CD4-positive, alpha-beta T cell (primary cell): ENCODE data around the gene SLC47A2. TPM values are rescaled to one million over a fixed set of nuclear protein-coding genes. Genes with fewer than 3 reads are reported as not detected.

Experiments used
- ATAC-seq: fragments of 200-7000 bp; cut with Tn5 transposase; one replicate; pipeline ENCODE4 v1.10.0; 2022; ENCODE audit warnings: mild to moderate bottlenecking; ENCODE audit not compliant: poor library complexity
- CTCF ChIA-PET: fragments of 350-600 bp; sonication (Branson Sonifier 250); formaldehyde crosslinking; loops from one replicate; lab custom pipeline; 2021; ENCODE audit warnings: antibody characterized with exemption, inconsistent platforms; lab: Charles Lee
- POLR2A ChIA-PET: fragments of 350-600 bp; sonication (Branson Sonifier 250); formaldehyde crosslinking; loops from one replicate; lab custom pipeline; 2021; ENCODE audit warnings: antibody characterized with exemption, inconsistent platforms; lab: Charles Lee
- DNase-seq, 14 experiments: peaks; one replicate each; pipeline ENCODE4 v3.0.0-alpha.2; 2013 to 2020; ENCODE audit warnings: mixed read lengths in 2 of 14
- H3K27ac ChIP-seq, 2 donors: one replicate each; pipeline versions ENCODE4 v1.5.1 to v1.7.0; 2013; ENCODE audit warnings: low read length in 2 of 2, low read depth in 1 of 2, mild to moderate bottlenecking in 1 of 2
- H3K27me3 ChIP-seq, 2 experiments: 1 replicate in 1 of 2; 2 replicates in 1 of 2; pipeline versions ENCODE4 v1.6.1 to v1.7.0; 2013; ENCODE audit warnings: low read length in 2 of 2, control low read depth in 1 of 2, mild to moderate bottlenecking in 1 of 2, moderate library complexity in 1 of 2; ENCODE audit not compliant: insufficient read depth in 2 of 2, control insufficient read depth in 1 of 2
- H3K36me3 ChIP-seq: one replicate; pipeline ENCODE4 v1.6.1; 2013; ENCODE audit warnings: low read length, control low read depth; ENCODE audit not compliant: insufficient read depth
- H3K4me1 ChIP-seq: one replicate; pipeline ENCODE4 v1.6.1; 2013; ENCODE audit warnings: low read length, control low read depth; ENCODE audit not compliant: insufficient read depth
- H3K4me3 ChIP-seq: one replicate; pipeline ENCODE4 v1.5.1; 2013; ENCODE audit warnings: mild to moderate bottlenecking, low read length, moderate library complexity
- H3K9me3 ChIP-seq, 2 experiments: 1 replicate in 1 of 2; 2 replicates in 1 of 2; pipeline versions ENCODE4 v1.6.1 to v1.7.0; 2013; ENCODE audit warnings: low read length in 2 of 2, mild to moderate bottlenecking in 2 of 2, control low read depth in 1 of 2, moderate library complexity in 1 of 2; ENCODE audit not compliant: control insufficient read depth in 1 of 2, insufficient read depth in 1 of 2
- H3K27ac Mint-ChIP-seq: one replicate; pipeline ENCODE4 v1.8.0; 2020; ENCODE audit warnings: mixed read lengths
- H3K27me3 Mint-ChIP-seq: one replicate; pipeline ENCODE4 v1.8.0; 2021; ENCODE audit warnings: mixed read lengths
- H3K36me3 Mint-ChIP-seq: one replicate; pipeline ENCODE4 v1.8.0; 2021; ENCODE audit warnings: low read depth, mixed read lengths
- H3K4me1 Mint-ChIP-seq: one replicate; pipeline ENCODE4 v1.8.0; 2021; ENCODE audit warnings: low read depth, mixed read lengths
- H3K4me3 Mint-ChIP-seq: one replicate; pipeline ENCODE4 v1.8.0; 2020; ENCODE audit warnings: mild to moderate bottlenecking, mixed read lengths
- H3K9me3 Mint-ChIP-seq: one replicate; pipeline ENCODE4 v1.8.0; 2020; ENCODE audit warnings: mixed read lengths
- CTCF ChIP-seq: fragments of 200-600 bp; IDR thresholded peaks from one replicate; pipeline ENCODE4 v1.8.0; 2022; ENCODE audit warnings: antibody characterized with exemption, mild to moderate bottlenecking
- intact Hi-C, 2 experiments: fragments of 100-400 bp; cut with DNase I in 1 of 2; cut with micrococcal nuclease in 1 of 2; formaldehyde crosslinking; loops; one replicate each; pipeline versions ENCODE4 v1.15.1 to v1.9.0; 2023 to 2025; cut with DNase I, micrococcal nuclease
- total RNA-seq, 174 experiments: library from RNA in 2 of 174; stranded (reverse) in 2 of 174; gene quantifications; one replicate each; pipeline ENCODE4 v1.2.3 and lab custom pipeline; 2021 to 2026

The SLC47A2 gene
- total RNA-seq, 2 experiments from 2014 or later, result not detected

DNA sequence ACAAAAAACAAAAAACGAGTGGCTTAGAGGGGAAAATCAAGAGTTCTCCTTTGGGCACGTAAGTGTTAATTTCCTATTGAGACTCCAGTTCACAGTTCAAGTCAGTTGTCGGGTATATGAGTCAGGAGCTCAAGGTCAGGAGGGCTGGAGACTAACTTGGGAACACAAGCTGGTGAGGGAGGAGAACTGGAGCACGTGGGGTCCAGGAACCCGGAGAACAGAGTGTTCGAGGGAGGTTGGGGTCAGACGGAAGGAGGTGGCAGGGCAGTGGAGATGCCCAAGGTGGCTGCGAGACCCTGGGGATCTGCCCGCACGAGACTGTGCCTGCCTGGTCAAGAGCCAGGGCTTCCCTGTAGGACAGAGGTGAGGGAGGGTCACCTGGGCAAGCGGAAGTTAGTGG is 19.7 kb upstream of the SLC47A2 start:
- Histone ChIP-seq H3K9me3 (no peaks in the 10 kb centered on the region), H3K27ac (no peak overlapping the region), H3K27me3 (no peaks in the 10 kb centered on the region), H3K4me1 (no peaks in the 10 kb centered on the region), H3K4me3 (no peak overlapping the region), H3K36me3 (no peaks in the 10 kb centered on the region)
- intact Hi-C loops, result no loop called here
- DNase-seq (no peak), ATAC-seq (no peak)
- H3K27me3 Mint-ChIP-seq, result no peaks in the 10 kb centered on the region
- no peaks in the 10 kb centered on the region for H3K4me1 Mint-ChIP-seq
- no peaks in the 10 kb centered on the region for H3K9me3 Mint-ChIP-seq
- CTCF ChIA-PET, result interaction anchor here (1.7 kb wide), 1 partner anchor 9 kb away, joined by 4 read pairs; no protein-coding TSS in a partner anchor
- no peak overlapping the region for H3K27ac Mint-ChIP-seq
- no peak for TF ChIP-seq CTCF
- POLR2A ChIA-PET, result no interaction called here
- no peaks in the 10 kb centered on the region for H3K36me3 Mint-ChIP-seq
- H3K4me3 Mint-ChIP-seq, result no peak overlapping the region

- Histone ChIP-seq H3K27me3 (no peaks in the 10 kb centered on the region), H3K9me3 (no peaks in the 10 kb centered on the region), H3K27ac (no peak overlapping the region), H3K36me3 (no peaks in the 10 kb centered on the region), H3K4me1 (no peaks in the 10 kb centered on the region), H3K4me3 (no peak overlapping the region)
- Mint-ChIP-seq H3K4me3 (no peak overlapping the region), H3K4me1 (peaks cover 3% of the 10 kb centered on the region), H3K36me3 (no peaks in the 10 kb centered on the region), H3K9me3 (no peaks in the 10 kb centered on the region), H3K27me3 (no peaks in the 10 kb centered on the region), H3K27ac (no peak overlapping the region)
- POLR2A ChIA-PET, result no interaction called here
- ATAC-seq, result no peak
- no peak for TF ChIP-seq CTCF
- CTCF ChIA-PET, result no interaction called here
- no peak for DNase-seq
- intact Hi-C loops, result no loop called here
These were observed 17.7 kb upstream of the SLC47A2 start for GRCh38 chr17:19733953-19734526.

DNA sequence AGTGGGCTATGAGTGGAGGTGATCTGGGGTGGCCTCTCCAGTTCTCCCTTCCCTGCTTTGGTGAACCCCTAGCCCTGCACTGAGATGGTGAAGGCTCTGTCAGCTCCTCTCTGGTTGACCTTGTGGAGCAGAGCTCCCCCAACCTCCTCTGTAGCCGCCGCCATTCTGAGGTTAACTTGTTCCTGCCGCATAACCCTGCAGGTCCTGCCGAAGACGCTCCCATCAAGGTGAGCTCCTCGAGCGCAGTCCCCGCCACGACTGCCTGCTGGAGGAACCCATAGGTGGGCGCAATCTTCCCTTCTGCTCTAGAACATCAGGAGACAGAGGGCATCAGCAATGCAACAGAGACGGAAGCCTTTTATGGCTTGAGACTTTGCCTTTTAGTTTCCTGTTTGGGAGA is 15.2 kb upstream of the SLC47A2 start:
- Mint-ChIP-seq H3K4me3 (no peak overlapping the region), H3K4me1 (peaks cover 12% of the 10 kb centered on the region), H3K27ac (no peak overlapping the region), H3K27me3 (no peaks in the 10 kb centered on the region), H3K36me3 (no peaks in the 10 kb centered on the region), H3K9me3 (no peaks in the 10 kb centered on the region)
- ChIA-PET POLR2A (no interaction called here), CTCF (no interaction called here)
- no peaks in the 10 kb centered on the region for H3K27me3 ChIP-seq
- peaks cover 5% of the 10 kb centered on the region for H3K4me1 ChIP-seq
- no peaks in the 10 kb centered on the region for H3K36me3 ChIP-seq
- TF ChIP-seq CTCF, result no peak
- no peak for ATAC-seq
- no peak overlapping the region for H3K27ac ChIP-seq
- intact Hi-C loops, result no loop called here
- no peaks in the 10 kb centered on the region for H3K9me3 ChIP-seq
- DNase-seq, result no peak
- no peak overlapping the region for H3K4me3 ChIP-seq
